HG02938 (cell line): ENCODE results near the gene HOXA6.

Experiments
- ATAC-seq: cut with Tn5 transposase; IDR thresholded peaks from one replicate; pipeline ENCODE4 v1.9.1; 2021; ENCODE audit warnings: mild to moderate bottlenecking, moderate library complexity; ENCODE audit not compliant: unreplicated experiment

Gene HOXA6

GRCh38 chr7:27152816-27153442 lies 5.4 kb upstream of the HOXA6 start:
- no peak for ATAC-seq

GRCh38 chr7:27151931-27152815 lies 4.6 kb upstream of the HOXA6 start, which contains the start of gene HOXA3:
HOXA3 (minus strand) TSS chr7:27152583; CDS start chr7:27110640, 41,943 bp downstream.
- no peak for ATAC-seq

- ATAC-seq: no peak
These were observed 3.9 kb upstream of the HOXA6 start for GRCh38 chr7:27151341-27151930.

- peak; percentile 64 for ATAC-seq
These were observed 3.2 kb upstream of the HOXA6 start for GRCh38 chr7:27150568-27151340.

GRCh38 chr7:27149842-27150567 lies 2.4 kb upstream of the HOXA6 start:
- no peak for ATAC-seq

- ATAC-seq: no peak
These were observed 1.4 kb upstream of the HOXA6 start for GRCh38 chr7:27148756-27149641.

GRCh38 chr7:27148031-27148755 lies 619 bp upstream of the HOXA6 start:
- no peak for ATAC-seq

- ATAC-seq: no peak
These were observed 929 bp downstream of the HOXA6 start for GRCh38 chr7:27146491-27147198.

- ATAC-seq: no peak
These were observed 1.6 kb downstream of the HOXA6 start for GRCh38 chr7:27145914-27146412.

- no peak for ATAC-seq
These were observed 2.2 kb downstream of the HOXA6 start for GRCh38 chr7:27145165-27145913.

GRCh38 chr7:27144781-27145164 lies 2.8 kb downstream of the HOXA6 start:
- ATAC-seq: no peak

GRCh38 chr7:27143950-27144780 lies 3.4 kb downstream of the HOXA6 start:
- no peak for ATAC-seq

- no peak for ATAC-seq
These were observed 4.3 kb downstream of the HOXA6 start, which contains the start of gene HOXA5 for GRCh38 chr7:27143023-27143949. HOXA5 (minus strand) TSS chr7:27143681; CDS start chr7:27143607, 74 bp downstream.

GRCh38 chr7:27142580-27143022 lies 5.0 kb downstream of the HOXA6 start:
- no peak for ATAC-seq

GRCh38 chr7:27141923-27142579 lies 5.5 kb downstream of the HOXA6 start:
- no peak for ATAC-seq
